ENCODE measurements around the gene MN1. TPM values are rescaled to one million over a fixed set of nuclear protein-coding genes. Genes with fewer than 3 reads are reported as not detected.
"Not testable (repeated sequence)": the region's sequence is repeated elsewhere in the genome, so short reads cannot be mapped to it uniquely, and the experiment has no call there.

The MN1 gene
- total RNA-seq, 1 experiment from 2014 or later: 1.9 TPM

GRCh38 chr22:27746918-27747317 is 54.6 kb downstream of the MN1 start:
- DNase-seq: no peak
- Histone ChIP-seq H3K4me3 (no peak overlapping the region), H3K9me3 (no peaks in the 10 kb centered on the region), H3K36me3 (no peaks in the 10 kb centered on the region), H3K27me3 (no peaks in the 10 kb centered on the region)

- DNase-seq: no peak
- Histone ChIP-seq H3K4me3 (no peak overlapping the region), H3K27me3 (no peaks in the 10 kb centered on the region), H3K9me3 (peaks cover 1% of the 10 kb centered on the region; the same call in 1 of the 2 replicates), H3K36me3 (no peaks in the 10 kb centered on the region)
These were observed 55.7 kb downstream of the MN1 start for GRCh38 chr22:27745809-27746208.

- DNase-seq: no peak
- no peak overlapping the region for H3K4me3 ChIP-seq
These were observed 56.4 kb downstream of the MN1 start for GRCh38 chr22:27745154-27745553.

GRCh38 chr22:27744078-27744477 is 57.5 kb downstream of the MN1 start:
- not testable (repeated sequence) for DNase-seq

More at GRCh38 chr22:27745154-27745553, 56.4 kb downstream of the MN1 start:
- H3K36me3 ChIP-seq: no peaks in the 10 kb centered on the region
- H3K27me3 ChIP-seq: no peaks in the 10 kb centered on the region
- H3K9me3 ChIP-seq: peaks cover 2% of the 10 kb centered on the region; the same call in 1 of the 2 replicates

GRCh38 chr22:27740202-27740748 is 61.3 kb downstream of the MN1 start:
- H3K9me3 ChIP-seq: peaks cover 2% of the 10 kb centered on the region; the same call in 1 of the 2 replicates
- no peaks in the 10 kb centered on the region; the same call in 1 of the 2 replicates for H3K27me3 ChIP-seq
- H3K4me3 ChIP-seq: no peak overlapping the region
- no peaks in the 10 kb centered on the region for H3K36me3 ChIP-seq
- DNase-seq: no peak

More at GRCh38 chr22:27744078-27744477, 57.5 kb downstream of the MN1 start:
- H3K4me3 ChIP-seq, H3K36me3 ChIP-seq, H3K9me3 ChIP-seq, H3K27me3 ChIP-seq: not testable (repeated sequence)

- peaks cover 2% of the 10 kb centered on the region; the same call in 1 of the 2 replicates for H3K9me3 ChIP-seq
- no peak for DNase-seq
- no peaks in the 10 kb centered on the region for H3K36me3 ChIP-seq
- H3K27me3 ChIP-seq: no peaks in the 10 kb centered on the region; the same call in 1 of the 2 replicates
- no peak overlapping the region for H3K4me3 ChIP-seq
These were observed 64.0 kb downstream of the MN1 start for GRCh38 chr22:27737521-27737920.

- no peaks in the 10 kb centered on the region; the same call in 1 of the 2 replicates for H3K27me3 ChIP-seq
- DNase-seq: no peak
- no peak overlapping the region for H3K4me3 ChIP-seq
- no peaks in the 10 kb centered on the region for H3K36me3 ChIP-seq
- H3K9me3 ChIP-seq: no peaks in the 10 kb centered on the region
These were observed 67.5 kb downstream of the MN1 start for GRCh38 chr22:27734066-27734465.

GRCh38 chr22:27732841-27733240 is 68.7 kb downstream of the MN1 start:
- H3K4me3 ChIP-seq: no peak overlapping the region
- DNase-seq: no peak
- no peaks in the 10 kb centered on the region for H3K9me3 ChIP-seq
- H3K27me3 ChIP-seq: no peaks in the 10 kb centered on the region; the same call in 1 of the 2 replicates
- H3K36me3 ChIP-seq: no peaks in the 10 kb centered on the region

GRCh38 chr22:27732391-27732790 is 69.2 kb downstream of the MN1 start:
- H3K4me3 ChIP-seq: no peak overlapping the region
- no peak for DNase-seq

GRCh38 chr22:27731621-27732020 is 69.9 kb downstream of the MN1 start:
- Histone ChIP-seq H3K9me3 (no peaks in the 10 kb centered on the region), H3K4me3 (no peak overlapping the region), H3K36me3 (no peaks in the 10 kb centered on the region), H3K27me3 (no peaks in the 10 kb centered on the region)
- no peak for DNase-seq

More at GRCh38 chr22:27732391-27732790, 69.2 kb downstream of the MN1 start:
- Histone ChIP-seq H3K36me3 (no peaks in the 10 kb centered on the region), H3K9me3 (no peaks in the 10 kb centered on the region), H3K27me3 (no peaks in the 10 kb centered on the region; the same call in 1 of the 2 replicates)

- no peaks in the 10 kb centered on the region for H3K27me3 ChIP-seq
- no peak for DNase-seq
- H3K4me3 ChIP-seq: no peak overlapping the region
- H3K36me3 ChIP-seq: no peaks in the 10 kb centered on the region
- no peaks in the 10 kb centered on the region for H3K9me3 ChIP-seq
These were observed 70.7 kb downstream of the MN1 start for GRCh38 chr22:27730641-27731433.

GRCh38 chr22:27729246-27729645 is 72.3 kb downstream of the MN1 start:
- no peaks in the 10 kb centered on the region for H3K27me3 ChIP-seq
- H3K9me3 ChIP-seq: 0 out of 2 replicates have a peak, but pooled peaks cover under 1% of the 10 kb centered on the region
- no peaks in the 10 kb centered on the region for H3K36me3 ChIP-seq
- no peak overlapping the region for H3K4me3 ChIP-seq
- no peak for DNase-seq

- Histone ChIP-seq H3K4me3 (no peak overlapping the region), H3K27me3 (no peaks in the 10 kb centered on the region), H3K36me3 (no peaks in the 10 kb centered on the region), H3K9me3 (0 out of 2 replicates have a peak, but pooled peaks cover 5% of the 10 kb centered on the region)
- no peak for DNase-seq
These were observed 73.7 kb downstream of the MN1 start for GRCh38 chr22:27727673-27728451.

- DNase-seq: peak; percentile 95
- H3K9me3 ChIP-seq: 0 out of 2 replicates have a peak, but pooled peaks cover 5% of the 10 kb centered on the region
- no peaks in the 10 kb centered on the region for H3K36me3 ChIP-seq
- H3K4me3 ChIP-seq: no peak overlapping the region
- no peaks in the 10 kb centered on the region for H3K27me3 ChIP-seq
These were observed 74.7 kb downstream of the MN1 start for GRCh38 chr22:27726686-27727449.

GRCh38 chr22:27726331-27726685 is 75.2 kb downstream of the MN1 start:
- H3K36me3 ChIP-seq: no peaks in the 10 kb centered on the region
- H3K4me3 ChIP-seq: no peak overlapping the region
- no peaks in the 10 kb centered on the region for H3K27me3 ChIP-seq
- no peak for DNase-seq
- H3K9me3 ChIP-seq: 0 out of 2 replicates have a peak, but pooled peaks cover 5% of the 10 kb centered on the region

GRCh38 chr22:27725661-27726060 is 75.9 kb downstream of the MN1 start:
- no peak for DNase-seq
- Histone ChIP-seq H3K4me3 (no peak overlapping the region), H3K9me3 (0 out of 2 replicates have a peak, but pooled peaks cover 5% of the 10 kb centered on the region), H3K36me3 (no peaks in the 10 kb centered on the region), H3K27me3 (no peaks in the 10 kb centered on the region)
